Cortex of kidney (tissue), 1 donor: ENCODE measurements around the gene JOSD2.
"Not testable (repeated sequence)": the region's sequence is repeated elsewhere in the genome, so short reads cannot be mapped to it uniquely, and the experiment has no call there.

ENCODE experiments used
- DNase-seq: peaks from one replicate; lab custom pipeline; 2025; lab: John Stamatoyannopoulos, UW

Gene JOSD2

DNA sequence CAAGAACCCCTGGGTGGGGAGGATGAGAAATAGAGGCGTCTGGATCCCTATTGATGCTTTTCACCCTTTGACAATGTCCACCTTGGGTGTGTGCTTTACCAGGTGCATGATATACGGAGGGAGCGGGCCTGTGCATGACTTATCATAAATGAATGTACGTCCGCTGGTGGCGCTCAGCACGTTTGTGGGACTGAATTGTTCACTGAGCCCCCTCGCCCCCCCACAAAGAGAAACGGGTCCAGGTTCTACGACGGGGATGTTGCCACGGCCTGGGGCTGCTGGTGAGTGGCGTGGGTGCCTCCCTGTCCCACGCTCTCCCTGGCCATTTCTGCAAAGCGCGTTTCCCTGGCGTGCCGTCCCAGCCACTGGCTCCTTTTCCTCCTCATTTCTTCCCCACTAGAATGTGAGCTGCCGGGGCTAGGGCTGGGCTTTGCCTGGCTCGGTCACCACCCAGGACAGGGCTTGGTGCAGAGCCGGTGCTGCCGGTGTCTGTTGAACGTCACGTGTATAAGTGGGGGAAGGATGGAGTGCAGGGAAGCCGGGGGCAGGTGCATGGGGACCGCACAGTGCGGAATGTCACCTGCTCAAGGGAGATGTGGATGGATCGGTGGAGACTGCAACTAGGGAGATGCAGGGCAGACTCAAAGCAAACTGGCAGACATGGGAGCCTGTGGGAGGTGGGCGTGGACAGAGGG, 35.7 kb upstream of the JOSD2 start:
- no peak for DNase-seq

DNA sequence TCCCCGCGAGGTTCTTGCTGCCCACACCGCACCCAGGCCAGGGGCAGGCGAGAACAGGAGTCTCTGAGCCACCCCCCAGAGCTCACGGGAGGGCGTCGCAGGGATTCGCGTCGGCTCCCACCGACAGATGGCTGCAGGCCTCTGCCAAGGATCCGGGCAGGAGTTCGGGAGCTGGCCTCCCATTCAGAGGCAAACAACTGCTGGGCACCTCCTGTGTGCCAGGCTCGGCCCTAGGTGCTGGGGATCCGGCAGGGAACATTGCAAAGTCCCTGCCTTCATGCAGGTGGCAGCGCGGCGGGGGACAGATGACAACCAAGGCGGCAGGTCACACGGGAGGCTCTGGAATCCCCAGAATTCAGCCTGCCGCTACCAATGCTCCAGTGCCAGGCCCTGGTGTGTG, 32.0 kb upstream of the JOSD2 start:
- no peak for DNase-seq

DNA sequence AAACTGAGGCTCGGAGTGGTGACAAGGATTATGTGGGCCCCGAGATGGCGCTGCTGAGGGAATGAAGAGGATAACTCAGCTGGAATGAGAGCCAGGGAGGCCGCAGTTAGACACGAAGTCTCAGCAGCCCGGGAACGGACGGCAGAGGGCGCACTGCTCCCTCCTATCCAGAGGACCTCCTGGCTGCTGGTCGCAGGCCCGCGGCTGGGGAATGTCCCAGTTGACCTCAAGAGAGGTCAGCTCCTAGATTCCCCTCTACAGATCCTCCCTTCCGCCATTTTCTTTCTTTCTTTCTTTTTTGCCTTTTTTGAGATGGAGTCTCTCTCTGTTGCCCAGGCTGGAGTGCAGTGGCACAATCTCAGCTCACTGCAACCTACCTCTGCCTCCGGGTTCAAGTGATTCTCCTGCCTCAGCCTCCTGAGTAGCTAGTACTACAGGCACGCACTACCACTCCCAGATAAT, 26.8 kb upstream of the JOSD2 start:
- DNase-seq = no peak

DNA sequence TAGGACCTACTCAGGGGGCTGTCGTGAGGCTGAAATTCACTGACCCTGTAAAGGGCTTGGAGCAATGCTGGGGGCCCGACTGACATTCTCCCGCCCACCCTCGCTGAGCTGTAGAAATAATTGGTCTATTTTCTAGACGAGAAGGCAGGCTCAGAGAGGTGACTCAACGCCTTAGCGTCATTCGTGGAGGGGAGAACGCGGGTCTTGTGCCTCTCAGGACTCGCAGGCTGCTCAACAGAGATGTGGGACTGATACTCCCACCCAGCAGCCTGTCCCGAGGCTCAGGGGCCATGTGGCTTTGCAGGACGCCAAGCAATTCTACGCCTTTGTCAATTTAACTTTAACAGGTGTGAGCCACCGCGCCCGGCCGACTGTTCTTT, 26.3 kb upstream of the JOSD2 start:
- no peak for DNase-seq

DNA sequence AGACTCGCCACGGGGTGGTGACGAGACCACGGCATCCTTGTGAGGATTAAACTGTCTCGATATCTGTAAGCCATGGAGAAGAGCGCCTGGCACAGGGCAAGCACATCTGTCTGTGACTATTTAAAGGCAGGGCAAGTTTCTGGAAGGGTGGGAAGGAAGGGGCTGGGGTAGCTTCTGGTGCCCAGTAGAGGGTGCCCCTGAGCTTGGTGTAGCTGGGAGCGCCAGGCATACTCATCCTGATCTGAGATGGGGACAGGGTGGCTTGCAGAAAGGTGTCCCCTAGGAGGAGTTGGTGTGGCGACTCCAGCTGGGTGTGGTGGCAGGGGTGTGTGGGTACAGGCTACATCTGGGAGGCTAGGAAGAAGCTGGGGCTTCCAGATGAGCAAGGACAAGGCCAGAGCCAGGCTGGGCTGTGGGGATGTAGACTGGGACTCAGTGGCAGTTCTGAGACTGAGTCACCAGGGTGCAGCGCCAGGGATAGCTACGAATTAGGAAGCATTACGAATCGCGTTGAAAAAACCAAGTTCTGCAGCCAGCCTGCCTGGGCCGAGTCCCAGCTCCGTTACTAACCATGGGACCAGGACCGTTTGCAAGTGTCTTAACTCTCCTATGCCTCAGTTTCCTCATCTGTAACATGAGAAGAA, 25.8 kb upstream of the JOSD2 start:
- no peak for DNase-seq

DNA sequence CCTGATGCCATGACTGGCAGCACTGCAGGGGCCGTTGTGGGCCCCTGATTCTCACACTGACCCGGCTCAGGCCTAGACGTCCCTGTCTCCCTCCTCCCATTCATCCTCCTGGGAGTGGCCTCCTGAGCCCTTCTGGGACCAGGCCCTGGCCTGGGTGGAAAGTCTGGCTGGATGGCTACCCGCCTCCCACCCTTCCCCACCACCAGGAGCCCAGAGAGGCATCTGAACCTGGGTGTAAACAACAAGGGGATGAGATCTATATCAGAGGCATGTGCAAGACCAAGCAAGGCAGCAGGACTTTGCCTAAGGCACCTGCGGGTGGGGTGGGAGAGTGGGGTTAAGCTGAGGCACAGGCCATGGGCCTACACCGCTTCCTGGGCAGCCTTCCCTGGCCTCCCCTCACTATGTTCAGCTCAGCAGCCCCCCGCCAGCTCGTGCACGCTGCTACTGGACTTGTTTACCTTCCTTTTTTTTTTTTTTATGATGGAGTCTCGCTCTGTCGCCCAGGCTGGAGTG, 24.7 kb upstream of the JOSD2 start:
- DNase-seq = no peak

DNA sequence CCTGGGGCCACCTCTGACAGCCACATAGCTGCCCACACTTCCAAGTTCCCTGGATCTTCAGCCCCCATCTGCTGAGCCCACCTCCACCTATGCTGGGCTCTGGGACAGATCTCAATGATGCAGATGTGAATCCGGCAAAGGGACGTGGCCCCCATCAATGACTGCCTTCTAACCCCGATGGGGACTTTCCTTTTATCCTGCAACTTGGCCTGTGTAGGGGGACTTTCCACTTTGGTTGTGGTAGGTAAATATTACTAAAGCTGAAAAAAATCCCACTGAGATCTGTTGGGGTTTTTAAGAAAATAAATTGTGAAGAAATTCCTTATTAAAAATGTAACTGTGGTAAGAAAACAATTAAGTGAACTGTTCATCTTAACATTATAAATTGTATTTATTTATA, 23.5 kb upstream of the JOSD2 start:
- no peak for DNase-seq

DNA sequence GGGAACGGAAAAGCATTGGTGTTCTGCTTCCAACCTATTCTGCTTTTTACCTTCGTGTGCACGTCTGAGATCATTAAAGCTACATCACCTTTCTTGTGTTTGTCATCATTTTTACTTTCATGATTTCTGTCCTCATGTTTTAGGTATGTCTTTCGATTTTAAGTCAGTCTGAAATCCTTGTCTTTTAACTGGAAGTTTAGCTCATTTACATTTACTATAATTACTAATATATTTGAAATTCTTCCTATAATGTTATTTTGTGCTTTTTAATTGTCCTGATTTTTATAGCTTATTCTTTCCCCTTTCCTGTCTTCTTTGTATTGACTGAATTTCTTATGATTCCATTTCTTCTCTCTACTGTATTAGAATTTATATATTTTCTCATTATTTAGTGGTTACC, 22.0 kb upstream of the JOSD2 start:
- DNase-seq = no peak

DNA sequence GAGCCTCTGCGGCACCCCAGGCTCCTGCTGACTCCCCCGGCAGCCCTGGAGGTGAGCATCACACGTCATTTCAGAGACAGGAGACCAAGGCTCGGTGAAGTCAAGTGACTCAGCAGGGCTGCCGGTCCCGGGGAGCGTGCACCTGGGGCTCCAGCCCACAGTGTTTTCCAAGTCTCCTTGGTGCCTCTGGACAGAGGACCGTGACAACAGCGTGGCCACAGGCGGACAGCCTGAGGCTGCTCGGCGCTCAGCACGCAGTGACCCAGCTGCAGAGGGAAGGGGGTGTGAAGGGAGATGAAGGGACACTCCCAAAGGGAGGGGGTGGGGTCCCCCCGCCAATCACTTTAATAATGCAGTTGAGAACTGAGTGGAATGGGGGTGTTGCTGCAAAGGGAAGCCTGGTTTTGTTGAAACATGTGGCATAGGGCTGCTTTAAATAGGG, 20.2 kb upstream of the JOSD2 start:
- DNase-seq = no peak

DNA sequence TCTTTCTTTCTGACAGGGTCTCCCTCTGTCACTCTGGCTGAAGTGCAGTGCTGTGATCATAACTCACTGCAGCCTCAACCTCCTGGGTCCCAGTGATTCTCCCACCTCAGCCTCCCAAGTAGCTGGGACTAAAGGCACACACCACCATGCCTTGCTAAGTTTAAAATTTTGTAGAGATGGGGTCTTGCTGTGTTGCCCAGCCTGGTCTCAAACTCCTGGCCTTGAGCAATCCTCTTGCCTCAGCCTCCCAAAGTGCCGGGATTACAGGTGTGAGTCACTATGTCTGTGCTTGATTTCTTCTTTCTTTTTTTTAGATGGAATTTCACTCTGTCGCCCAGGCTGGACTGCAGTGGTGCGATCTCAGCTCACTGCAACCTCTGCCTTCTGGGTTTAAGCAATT, 17.1 kb upstream of the JOSD2 start:
- not testable (repeated sequence) for DNase-seq

DNA sequence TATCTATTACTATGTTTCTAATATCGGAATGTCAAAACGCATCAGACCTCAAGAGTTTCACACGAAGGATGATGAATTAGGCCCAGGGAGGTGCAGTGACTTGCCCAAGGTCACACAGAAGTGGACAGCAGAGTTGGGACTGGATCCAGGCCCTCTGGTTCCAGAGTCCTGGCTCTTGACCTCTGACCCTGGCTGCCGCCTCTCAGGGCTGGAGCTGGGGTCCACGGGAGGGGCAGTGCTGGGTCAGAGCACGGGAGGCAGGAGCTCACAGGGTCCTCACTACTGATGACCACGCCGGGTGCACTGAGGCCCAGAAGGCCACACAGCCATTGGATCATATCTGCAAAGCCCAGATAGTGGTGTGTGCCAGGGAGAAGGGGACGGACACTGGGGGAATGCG, 11.9 kb upstream of the JOSD2 start:
- no peak for DNase-seq

DNA sequence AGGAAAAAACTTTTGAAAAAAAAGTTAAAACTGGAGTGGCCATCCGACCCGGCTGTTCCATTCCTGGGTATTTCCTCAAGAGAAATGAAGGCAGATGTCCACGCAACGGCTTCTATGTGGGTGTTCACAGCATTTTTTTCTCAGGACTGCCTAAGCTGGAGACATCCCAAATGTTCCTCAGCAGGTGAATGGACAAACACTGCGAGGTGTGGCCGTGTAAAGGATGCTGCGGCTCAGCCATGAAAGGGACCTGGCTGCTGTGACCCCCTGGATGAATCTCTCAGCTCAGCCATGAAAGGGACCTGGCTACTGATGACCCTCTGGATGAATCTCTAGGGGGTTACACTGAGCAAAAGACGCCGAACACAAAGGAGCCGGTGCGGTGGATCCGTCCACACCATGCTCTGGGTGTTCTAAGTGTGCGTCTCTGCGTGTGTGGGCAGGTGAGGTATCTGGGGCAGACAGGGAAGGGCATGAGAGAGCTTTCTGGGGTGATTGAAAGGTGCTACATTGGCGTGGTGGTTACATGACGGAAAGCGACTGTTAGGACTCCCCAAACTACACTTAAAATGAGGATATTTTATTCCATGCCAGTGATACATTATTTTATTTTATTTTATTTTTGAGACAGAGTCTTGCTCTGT, 10.0 kb upstream of the JOSD2 start:
- DNase-seq = no peak

DNA sequence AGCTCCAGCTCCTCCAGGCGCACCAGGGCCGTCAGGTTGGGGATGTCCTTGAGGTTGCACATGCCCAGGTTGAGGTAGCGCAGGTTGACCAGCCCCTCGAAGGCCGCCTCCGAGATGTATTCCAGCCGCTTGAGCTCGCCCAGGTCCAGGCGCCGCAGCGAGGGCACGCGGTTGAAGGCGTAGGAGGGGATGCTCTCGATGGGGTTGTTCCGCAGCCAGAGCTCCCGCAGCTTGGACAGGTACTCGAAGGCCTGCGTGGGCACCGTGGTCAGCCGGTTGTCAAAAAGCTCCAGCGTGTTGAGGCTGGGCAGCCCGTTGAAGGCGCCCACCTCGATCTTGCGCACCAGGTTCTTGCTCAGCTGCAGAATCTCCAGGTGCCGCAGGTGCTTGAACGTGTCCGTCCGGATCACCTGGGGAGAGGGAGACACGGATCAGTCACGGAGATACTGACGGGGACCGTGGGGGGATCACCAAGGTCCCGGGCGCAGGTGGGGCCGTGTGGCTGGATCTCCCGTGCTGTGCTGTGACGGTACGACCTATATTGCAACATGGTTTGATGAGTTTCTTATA, 8.1 kb upstream of the JOSD2 start:
- no peak for DNase-seq

DNA sequence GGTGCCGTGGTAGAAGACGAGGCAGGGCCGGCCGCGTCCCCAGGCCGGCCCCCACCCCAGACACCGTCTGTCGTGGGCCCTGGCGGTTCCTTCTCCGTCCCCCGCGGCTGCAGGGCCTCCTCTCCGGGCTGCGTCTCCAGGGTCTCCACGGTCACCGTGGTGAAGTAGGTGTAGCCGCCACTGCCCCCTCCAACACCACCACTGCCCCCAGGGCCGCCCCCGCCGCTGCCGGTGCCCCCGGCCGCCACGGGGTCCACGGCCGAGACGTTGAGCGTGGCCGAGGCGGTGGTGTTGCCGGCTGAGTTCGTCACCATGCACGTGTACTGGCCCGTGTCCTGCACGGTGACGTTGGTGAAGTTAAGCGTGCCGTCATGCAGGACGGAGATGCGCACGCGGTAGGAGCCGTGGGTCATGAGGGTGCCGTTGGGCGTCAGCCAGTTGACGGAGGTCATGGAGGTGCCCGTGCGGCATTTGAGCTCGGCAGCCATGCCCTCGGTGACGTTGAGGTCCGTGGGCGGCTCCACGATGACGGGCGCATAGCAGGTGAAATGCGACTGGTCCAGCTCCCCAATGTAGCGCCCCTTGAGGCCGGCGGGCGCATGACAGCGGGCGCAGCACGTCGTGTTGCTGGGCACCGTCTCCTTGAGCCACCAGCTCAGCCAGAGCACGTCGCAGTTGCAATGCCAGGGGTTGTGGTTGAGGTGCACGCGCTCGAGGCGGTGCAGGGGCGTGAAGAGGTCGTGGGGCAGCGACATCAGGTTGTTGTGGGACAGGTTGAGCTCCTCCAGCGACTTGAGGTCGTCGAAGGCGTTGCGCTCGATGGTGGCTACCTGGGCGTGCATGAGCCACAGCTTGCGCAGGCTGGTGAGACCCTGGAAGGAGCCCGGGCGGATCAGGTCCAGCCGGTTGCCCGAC, 7.4 kb upstream of the JOSD2 start:
- no peak for DNase-seq

DNA sequence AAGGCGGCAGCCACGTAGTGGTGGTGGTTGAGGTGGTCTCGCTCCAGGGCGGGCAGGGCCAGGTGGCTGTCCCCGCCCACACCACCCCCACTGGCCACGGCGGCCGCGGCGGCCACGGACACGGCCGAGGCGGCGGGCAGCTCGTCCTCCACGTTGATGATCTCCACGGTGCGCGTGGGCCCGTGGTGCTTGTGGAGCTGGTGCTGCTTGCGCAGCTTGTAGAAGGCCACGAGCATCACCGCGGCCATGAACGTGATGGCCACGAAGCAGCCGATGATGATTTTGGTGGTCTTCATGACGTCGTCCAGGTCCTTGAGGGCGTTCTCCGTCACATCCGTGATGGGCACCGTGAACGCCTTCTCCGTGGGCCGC, 6.7 kb upstream of the JOSD2 start:
- no peak for DNase-seq

DNA sequence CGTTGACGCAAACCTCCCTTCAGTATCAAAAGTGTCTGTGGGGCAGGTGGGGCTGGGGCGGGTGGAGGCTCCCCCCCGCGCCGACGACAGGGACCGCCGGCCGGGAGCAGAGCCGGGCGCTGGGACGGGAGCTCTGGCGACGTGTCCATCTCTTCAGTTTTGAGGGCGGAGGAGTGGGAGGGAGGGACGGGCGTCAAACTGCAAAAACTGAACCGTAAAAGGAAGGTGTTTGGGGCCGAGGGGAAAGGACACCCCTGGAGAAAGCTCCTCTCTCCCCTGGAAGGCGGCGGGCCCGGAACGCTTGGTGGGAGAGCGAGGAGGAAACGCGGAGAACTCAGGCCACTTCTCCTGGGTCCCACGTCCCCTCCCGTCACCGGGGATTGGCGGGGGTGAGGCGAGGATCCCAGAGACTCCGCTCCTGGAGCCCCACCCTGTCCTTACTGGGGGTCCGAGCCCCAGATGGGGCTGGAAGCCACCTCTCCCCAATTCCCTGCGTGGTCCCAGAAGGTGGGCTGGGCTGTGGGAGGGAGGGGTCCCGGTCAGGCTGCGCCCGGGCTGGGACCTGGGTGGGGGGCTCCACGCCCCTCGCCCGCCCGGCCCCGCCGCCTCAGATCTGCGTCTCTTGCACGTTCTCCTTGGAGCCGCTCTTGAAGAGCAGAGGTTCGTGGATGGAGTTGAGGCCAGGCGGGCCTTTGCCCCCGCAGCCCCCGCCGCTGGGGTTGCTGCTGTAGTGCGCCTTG, 6.1 kb upstream of the JOSD2 start:
- no peak for DNase-seq

DNA sequence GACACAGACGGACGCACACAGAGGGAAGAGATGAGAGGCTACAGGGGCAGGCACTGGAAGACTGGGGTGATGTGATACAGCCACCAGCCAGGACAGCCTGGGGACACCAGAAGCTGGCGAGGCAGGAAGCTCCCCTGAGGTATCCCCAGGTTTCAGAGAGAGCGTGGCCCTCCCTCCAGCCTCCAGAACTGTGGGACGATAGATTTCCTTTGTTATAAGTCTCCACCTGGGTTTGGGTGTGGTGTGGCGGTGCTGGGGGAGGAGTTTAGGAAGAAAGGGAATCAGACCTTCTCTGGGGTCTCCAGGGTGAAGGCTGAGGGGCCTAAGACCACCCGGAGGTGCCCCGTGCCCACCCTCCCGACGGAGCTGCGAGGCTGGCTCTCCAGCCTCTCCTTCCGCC, 5.5 kb upstream of the JOSD2 start:
- DNase-seq = no peak

DNA sequence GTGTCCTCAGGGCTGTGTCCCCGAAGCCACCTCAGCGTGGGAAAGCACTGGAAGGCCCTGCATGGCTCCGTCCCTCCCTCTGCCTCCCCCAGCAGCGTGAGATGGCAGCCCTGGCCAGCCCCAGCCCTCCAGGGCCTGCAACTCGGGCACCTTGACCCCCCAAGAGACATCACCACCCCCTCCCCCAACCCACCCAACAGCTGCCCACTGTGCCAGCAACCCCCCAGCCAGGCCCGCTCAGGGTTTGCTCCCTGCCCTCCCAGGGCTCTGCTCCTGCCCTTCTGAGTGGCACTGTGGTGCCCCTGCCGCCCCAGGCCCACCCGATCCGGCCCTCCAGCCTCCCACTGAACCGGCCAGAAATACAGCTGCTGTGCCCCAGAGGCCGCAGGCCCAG, 4.2 kb upstream of the JOSD2 start:
- DNase-seq = no peak

DNA sequence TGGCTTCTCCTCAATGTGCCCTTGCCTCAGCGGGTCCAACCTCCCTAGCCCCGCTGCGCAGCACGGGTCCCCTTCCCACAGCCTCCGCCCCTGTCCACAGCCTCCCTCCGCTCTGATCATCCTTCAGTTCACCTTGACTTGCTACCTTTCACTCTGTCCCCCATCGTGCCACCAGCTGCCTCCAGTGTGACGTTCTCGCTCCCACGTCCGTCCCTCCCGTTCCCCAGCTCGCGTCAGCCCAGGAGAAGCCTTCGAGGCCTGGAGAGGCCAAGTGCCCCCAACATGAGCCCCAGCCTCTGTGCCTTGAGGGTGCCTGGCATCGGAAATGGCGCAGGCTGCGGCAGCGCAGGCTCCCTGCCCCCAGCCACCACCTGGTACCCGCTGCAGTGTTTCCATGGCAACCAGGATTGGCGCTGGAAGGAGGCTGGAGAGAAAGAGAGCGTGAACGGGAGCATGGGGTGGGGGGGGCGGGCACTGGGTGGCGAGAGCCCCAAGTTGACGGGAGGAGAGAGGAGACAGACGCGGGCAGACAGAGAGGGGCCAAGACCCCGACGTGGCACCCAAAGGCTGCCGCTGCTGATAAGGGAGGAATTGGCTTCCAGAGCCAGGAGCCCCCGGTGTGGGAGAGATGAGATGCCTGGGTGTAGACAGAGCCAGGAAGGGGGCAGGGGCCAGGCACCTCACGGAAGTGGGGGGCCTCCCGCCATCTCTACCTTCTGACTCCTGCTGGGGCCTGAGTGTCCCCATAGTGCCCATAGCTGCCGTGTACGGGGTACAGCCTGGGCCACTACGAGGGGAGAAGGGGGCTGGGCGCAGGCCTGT, 3.6 kb upstream of the JOSD2 start:
- no peak for DNase-seq

DNA sequence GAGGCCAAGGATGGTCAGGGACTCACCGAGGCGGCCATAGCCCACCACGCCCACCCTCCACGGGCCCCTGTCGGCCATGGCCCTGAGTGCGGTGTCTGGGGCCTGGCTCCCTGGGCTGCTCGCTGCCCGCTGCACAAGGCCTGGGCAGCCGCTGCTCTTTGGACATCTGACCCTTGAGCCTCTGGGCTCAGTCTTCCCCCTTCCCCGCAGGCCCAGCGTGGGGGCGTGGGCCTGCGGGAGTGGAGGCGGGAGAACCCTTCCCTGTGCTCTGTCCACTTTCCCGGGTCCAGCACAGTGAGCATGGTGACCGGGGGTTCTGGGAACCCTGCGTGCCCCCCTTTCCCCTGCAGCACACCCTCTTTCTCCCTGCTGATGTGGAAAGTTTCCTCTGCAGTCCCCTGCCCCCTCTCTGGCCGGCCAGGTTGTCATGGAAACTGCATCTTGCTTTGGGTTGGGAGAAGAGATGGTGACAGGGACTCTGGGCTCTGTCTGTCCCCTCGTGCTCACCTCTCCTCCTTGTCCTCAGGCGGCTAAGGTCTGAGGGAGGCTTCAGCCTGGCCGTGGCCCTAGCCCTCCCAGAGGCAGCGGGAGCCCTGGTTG, 2.9 kb upstream of the JOSD2 start, which contains the start of gene ASPDH:
TSS of gene ASPDH (minus strand) at position 168 of the 600 bp plus-strand sequence. CDS start at position 78, 90 bp downstream.
- no peak for DNase-seq
